Measurements from ENCODE around the gene CCL19.
A peak's percentile ranks its signal among the peaks of the same experiment; 100 is the strongest.

CCL19 gene

DNA sequence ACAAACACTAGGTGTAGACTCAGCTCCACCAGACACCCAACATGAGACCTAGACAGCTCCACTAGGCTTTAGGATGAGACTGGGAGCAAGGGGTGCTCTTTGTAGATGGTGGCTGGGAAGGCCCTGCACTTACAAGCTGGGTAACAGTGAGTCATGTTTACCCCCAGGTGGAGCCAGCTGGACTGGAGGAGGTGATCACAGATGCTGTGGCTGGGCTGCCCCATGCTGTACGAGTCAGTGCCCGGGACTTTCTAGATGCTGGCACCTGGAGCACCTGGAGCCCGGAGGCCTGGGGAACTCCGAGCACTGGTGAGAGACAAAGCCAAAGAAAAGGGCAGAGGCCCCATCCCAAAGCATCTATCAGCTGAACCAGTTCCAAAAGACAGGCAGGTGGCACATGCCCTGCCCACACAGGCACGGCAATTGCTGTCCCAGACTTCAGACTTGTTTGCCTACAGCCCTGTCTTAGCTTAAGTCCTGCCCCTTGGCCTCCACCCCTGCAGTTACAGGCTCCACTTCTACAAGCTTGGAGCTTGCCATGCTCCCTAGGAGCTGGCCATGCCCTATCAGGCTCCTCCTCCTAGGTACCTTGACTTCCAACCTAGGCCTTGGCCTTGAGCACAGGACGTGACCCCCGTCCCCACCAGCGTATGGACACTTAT lies 31.4 kb downstream of the CCL19 start:
- no peak for DNase-seq

DNA sequence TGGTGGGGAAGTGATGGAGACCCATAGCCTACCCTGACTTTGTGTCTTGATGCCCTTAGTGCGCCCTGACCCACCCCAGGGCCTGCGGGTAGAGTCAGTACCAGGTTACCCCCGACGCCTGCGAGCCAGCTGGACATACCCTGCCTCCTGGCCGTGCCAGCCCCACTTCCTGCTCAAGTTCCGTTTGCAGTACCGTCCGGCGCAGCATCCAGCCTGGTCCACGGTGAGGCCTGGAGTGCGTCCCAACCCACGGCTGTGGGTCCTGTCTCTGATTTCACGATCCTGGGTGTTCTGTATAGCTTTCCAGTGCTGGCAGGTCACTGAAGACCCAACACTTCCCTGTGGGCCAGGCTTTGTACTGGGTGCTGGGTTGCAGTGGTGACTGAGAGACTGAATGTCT lies 32.6 kb downstream of the CCL19 start:
- DNase-seq = no peak

DNA sequence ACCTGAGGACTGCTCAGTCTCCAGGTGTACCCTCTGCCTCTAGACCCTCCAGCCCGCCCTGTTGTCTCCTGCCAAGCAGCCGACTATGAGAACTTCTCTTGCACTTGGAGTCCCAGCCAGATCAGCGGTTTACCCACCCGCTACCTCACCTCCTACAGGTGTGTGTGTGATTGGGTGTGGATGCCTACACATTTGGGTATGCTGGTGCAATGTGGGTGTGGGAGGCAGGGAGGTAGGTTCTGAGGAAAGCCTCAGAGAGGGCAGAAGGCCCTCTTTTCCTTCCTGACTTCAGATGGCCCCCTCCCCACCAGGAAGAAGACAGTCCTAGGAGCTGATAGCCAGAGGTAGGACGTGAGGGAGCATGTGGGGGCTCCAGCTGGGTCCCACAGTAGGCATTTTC lies 34.1 kb downstream of the CCL19 start:
- no peak for DNase-seq

DNA sequence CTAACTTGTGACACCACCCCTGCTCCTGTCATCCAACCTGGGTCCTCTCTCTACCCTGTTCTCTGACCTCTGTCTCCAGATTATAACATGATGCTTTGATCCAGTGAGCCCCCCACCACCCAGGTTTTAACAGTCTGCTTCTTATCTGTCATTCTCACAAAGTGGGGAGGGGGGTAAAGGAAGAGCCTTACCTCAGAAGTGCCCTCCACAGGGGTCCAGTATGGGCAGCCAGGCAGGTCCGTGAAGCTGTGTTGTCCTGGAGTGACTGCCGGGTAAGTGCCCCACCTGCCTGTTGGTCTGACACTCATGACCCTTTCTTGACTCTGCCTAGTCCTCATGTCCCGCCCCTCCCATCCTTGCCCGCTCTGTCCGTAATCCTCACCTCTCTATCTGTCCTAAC lies 35.7 kb downstream of the CCL19 start:
- no peak for DNase-seq

DNA sequence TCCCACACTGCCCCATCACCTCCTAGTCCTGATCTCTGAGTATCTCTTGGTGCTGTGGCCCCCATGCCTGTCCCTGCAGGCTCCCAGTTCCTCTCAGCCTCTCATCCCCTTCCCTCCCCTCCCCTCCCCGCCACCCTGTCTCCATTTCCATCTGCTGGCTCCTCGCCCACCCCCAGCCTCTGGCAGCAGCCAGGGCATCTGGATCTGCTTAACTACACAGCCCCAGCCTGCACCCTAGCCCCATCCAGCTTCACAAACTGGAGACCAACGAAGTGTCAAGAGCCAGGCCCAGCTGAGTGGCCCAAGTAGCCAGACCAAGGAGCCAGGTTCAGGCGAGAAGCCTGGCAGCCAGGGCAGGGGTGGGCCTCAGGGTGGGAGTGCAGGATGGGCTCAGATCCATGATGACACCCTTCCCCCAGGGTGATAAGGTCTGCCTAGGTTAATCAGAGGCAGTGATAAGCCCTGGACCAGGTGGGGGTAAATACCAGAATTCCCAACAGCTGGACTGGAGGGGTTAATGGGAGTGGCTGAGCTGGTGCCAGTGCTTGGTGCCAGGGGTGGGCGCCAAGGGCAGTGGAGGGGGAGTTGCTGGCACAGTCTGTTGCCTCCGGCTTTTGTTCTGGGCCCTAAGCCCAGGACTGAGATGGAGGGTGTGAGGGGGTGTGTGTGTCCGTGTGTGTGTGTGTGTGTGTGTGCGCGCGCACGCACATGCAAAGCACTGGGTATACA lies 36.6 kb downstream of the CCL19 start:
- peak; percentile 61 for DNase-seq

DNA sequence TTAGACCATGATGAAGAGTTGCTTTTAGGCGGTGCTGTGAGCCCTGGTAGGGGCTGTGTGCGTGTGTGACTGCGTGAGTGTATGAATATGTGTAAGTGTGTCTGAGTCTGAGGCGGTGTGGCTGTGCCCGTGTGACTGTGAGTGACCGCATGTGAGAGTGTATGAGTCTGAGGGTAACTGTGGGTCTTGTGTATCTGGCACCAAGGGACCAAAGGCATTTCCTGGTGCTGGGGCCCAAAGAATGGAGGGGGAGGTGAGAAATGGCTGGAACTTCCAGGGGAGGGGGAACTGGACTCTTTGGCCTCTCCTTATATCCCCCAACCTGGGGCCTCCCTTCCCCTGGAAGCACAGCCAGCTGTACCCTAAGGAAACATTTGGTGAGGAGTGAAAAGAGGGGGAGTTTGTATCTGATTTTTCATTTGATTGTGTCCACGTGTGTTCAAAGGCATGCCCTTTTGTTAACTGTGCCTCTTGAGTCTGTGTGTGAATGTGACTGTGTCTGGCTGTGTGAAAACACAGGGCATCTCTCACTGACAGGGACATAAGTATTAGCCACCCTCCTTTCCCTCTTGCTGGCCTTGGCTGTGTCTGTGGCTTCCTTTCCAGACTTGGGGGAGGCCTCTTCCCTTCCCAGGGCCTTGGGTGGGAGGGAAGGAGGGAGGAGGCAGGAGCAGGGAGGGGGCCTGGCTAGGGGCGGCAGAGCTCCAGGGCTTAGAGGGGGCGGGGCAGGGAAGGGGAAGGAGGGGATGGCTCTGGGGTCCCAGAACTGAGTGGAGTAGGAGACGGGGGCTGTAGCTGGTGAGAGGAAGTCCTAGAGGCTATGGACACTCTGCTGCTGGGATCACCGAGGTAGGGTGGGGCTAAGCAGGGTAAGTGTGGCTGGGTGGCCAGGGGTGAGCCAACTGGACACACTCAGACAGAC lies 37.7 kb downstream of the CCL19 start:
- DNase-seq = no peak

DNA sequence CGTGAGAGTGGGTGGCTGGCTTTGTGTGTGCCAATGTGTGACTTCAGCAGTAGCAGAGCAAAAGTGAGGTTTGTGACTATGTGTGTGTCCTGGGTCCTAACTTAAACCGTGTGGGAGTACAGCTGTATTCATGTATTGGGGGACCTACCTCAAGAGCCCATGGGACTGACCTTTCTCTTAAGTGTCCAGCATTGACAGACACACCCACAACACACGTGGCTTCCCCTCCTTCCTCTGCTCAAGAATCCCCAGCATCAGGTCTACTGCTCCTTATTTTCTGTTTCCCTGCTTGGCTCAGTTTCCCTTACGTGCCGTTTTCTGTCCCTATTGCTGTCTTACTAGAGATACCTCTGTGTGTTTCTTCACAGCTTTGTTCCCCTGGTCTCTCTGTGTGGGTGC lies 38.5 kb downstream of the CCL19 start:
- DNase-seq = no peak

DNA sequence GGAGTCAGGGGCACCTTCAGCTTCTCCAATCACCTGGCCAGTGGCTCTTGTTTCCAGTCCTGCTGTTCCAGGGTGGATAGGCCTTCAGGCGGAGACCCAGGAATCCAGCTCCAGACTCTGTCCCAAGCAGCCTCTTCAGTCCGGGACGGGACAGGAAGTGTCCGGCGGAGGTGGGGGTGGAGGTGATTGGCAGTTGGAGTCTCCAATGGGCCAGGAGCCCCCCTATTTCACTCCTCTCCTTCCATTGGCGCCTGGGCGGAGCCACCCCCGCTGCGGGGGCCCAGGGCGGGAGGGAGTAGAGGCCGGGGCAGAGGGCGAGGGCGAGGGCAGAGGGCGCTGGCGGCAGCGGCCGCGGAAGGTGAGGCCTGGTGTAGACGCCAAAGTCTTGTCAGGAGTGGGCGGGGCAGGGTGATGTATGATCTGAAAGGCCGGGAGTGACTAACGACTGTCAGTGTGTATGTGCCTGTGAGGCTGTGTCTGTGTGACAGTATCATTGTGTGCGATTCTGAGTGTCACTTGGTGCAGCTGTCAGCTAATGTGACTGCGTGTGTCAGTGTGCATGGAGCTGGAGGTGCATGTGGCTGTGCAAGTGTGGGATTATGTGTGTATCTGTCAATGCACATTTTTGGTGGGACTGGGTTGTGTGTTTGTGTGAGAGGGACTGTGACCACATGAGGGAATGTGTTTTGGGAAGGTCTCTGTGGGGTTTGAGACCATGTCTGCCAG lies 39.0 kb downstream of the CCL19 start, which contains the start of gene IL11RA:
TSS of gene IL11RA (plus strand) at position 310 of the 726 bp plus-strand sequence. CDS start 3,033 bp downstream, outside the sequence.
- peak; percentile 22 for DNase-seq

DNA sequence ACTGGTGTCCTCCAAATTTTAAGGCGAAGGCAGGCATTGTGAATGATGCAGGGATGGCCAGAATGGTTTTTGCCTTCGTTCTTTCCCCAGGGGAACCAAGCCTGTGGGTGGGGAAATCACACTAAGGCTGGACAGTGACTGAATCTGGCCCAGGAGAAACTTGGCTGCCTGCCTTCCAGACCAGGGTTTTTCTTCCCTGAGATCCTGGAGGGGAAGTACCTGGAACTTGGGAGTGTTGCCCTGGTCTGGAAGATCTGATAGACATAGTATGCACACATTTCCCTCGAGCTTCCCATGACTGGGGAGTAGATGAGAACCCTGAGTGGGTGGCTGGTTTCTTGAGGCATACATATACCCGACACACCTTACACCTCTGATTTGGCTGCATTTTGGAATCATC lies 39.8 kb downstream of the CCL19 start:
- DNase-seq = no peak

DNA sequence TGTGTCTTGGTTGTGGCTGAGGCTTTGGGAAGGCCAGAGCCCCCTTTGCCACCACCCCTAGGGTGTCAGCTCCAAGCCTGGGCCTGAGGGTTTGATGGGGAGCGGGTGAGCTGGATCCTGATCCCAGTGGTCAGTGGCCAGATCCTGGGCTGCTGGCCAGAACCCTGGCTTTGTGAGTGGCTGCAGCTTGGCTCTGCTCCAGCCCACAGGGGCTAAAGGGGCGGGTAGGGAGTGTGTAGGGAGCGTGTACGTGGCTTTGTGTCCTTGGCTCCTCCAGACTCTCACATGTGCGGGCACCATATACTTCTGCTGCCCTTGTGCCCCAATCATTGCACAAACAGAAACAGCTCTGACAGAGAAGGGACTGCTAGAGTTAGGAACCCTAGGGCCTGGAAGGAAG lies 40.3 kb downstream of the CCL19 start:
- no peak for DNase-seq

DNA sequence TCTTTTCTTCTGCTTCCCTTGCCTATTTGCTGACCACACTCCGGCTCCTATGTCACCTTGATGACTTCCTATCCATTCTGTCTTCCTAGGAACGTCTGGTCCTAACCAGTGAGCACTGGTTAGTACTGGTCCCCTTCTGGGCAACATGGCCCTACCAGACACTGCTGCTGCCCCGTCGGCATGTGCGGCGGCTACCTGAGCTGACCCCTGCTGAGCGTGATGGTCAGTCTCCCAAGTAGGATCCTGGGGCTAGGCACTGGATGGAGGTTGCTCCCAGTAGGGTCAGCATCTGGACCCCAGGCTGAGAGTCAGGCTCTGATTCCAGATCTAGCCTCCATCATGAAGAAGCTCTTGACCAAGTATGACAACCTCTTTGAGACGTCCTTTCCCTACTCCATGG lies 42.4 kb downstream of the CCL19 start:
- DNase-seq = no peak

DNA sequence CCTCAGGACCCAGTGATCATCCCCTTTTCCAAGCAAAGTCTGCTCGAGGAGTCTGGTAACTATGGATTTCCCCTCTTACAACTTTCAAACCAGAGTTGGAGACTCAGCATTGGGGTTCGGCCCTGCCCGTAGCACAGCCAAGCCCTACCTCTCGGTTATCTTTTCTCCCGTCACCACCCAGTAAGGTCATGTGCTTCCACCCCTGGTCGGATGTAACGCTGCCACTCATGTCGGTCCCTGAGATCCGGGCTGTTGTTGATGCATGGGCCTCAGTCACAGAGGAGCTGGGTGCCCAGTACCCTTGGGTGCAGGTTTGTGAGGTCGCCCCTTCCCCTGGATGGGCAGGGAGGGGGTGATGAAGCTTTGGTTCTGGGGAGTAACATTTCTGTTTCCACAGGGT lies 43.4 kb downstream of the CCL19 start:
- no peak for DNase-seq

DNA sequence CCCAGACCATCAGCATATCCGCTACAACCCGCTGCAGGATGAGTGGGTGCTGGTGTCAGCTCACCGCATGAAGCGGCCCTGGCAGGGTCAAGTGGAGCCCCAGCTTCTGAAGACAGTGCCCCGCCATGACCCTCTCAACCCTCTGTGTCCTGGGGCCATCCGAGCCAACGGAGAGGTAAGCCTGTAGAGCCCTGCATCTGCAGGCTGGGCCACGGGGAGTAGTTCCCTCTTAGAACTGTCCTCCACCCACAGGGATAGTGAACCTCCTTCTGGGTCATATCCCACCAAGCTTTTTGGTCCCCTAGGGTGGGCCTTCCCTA lies 44.0 kb downstream of the CCL19 start:
- no peak for DNase-seq

DNA sequence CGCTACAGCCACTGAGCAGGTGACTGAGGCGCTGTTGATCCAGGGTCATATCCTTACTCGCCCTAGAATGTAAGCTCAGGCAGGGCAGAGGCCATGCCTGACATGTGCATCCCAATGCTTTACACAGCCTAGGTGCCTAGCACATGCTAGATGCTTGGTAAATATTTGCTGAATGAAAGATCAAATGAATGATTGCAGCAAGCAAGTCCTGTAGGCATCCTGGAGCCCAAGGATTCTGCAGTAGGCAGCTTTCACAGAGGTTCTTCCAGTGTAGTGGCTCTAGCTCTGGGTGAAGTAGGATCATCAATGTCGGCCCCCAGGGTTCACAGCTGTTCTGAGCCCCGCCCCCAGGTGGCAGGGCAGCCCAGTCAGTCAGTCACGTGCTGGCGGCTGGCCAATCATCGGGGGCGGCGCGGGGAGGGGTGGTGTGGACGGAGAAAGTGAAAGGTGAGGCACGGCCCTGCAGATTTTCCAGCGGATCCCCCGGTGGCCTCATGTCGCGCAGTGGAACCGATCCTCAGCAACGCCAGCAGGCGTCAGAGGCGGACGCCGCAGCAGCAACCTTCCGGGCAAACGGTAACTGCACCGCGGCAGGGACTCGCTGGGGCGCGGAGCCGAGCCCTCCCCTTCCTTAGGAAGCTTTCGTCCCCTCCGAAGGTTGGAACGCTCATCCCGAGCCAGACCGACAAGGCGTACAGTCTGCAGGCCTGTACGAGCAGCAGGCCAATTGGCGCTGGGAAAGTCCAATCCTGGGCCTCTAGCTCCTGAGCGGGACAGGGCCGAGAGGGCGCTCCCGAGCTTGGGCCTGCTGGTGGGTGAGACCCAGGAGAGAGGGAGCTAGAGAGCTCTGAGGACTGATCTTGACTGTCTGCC lies 44.6 kb downstream of the CCL19 start, which contains the start of gene GALT:
TSS of gene GALT (plus strand) at position 465 of the 873 bp plus-strand sequence. CDS start at position 495, 30 bp downstream.
- peak; percentile 90 for DNase-seq

DNA sequence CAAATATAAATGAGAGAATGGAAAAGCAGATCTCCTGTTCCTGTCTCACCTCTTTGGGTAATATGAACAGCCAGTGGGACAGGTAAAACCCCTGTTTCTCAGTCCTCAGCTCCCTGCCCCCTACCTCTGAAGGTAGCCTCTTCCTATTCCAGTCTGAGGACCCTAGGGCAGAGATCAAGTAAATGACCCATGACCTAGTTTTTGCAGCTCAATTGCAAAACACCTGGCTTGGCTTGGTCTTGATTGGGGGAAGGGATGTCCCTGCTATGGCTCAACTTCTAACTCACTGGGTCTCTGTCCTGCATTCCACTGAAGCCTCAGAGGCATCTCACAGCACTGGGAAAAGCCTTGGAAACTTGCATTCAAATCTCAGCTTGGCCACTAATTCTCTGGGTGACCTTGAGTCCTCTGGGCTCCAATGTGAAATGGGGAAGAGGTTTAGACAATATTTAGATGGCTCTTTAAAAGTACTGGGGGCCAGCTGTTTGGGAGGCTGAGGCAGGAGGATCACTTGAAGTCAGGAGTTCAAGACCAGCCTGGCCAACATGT lies 46.2 kb downstream of the CCL19 start:
- DNase-seq = no peak

DNA sequence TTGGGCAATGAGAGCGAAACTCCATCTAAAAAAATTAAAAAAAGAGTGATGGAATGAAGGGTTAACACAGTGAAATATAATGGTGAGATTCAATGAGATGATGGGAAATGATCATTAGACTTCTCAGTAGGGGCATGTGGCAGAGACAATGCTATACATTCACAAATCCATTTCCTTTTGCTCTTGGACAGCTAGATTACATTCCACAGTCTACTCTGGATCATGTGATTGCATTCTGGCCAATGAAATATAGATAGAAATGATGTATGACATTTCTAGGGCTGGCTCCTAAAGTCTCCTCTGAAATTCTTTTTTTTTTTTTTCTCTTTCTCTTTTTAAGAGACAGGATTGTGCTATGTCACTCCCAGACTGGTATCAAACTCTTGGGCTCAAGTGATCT lies 48.4 kb downstream of the CCL19 start:
- DNase-seq = no peak

Data from NCI-H1105 (cell line).